H7 (cell line): Measurements from ENCODE around the gene KIRREL3. TPM values are rescaled to one million over a fixed set of nuclear protein-coding genes. Genes with fewer than 3 reads are reported as not detected.
A peak's percentile ranks its signal among the peaks of the same experiment; 100 is the strongest.

Experiments used
- DNase-seq: peaks from one replicate; pipeline ENCODE4 v3.0.0; 2012
- H3K27me3 ChIP-seq: 2 replicates; pipeline ENCODE4 v1.6.0; 2011; ENCODE audit warnings: mild to moderate bottlenecking, low read length; ENCODE audit not compliant: control insufficient read depth, insufficient read depth
- H3K36me3 ChIP-seq: replicated peaks from 2 replicates; pipeline ENCODE4 v1.5.1; 2011; ENCODE audit warnings: low read length; ENCODE audit not compliant: control insufficient read depth, insufficient read depth
- H3K4me3 ChIP-seq: 2 replicates; pipeline ENCODE4 v1.5.1; 2011; ENCODE audit warnings: low read depth, mild to moderate bottlenecking, control low read depth, low read length, moderate library complexity; ENCODE audit not compliant: insufficient read depth
- total RNA-seq: library from RNA; depleted of rRNA; stranded (reverse); fragments of >200 nt; shearing (Covaris generic); gene quantifications from 2 replicates; pipeline ENCODE4 v1.2.3, GENCODE V29; 2014

KIRREL3 gene
- total RNA-seq, 1 experiment from 2014 or later: 0.10 TPM

GRCh38 chr11:126990716-126991480, 9.7 kb downstream of the KIRREL3 start:
- DNase-seq: no peak
- Histone ChIP-seq H3K4me3 (no peak overlapping the region), H3K36me3 (no peaks in the 10 kb centered on the region), H3K27me3 (no peaks in the 10 kb centered on the region; the same call in 1 of the 2 replicates)

GRCh38 chr11:126989942-126990715, 10.4 kb downstream of the KIRREL3 start:
- peak; percentile 91 for DNase-seq
- H3K4me3 ChIP-seq: no peak overlapping the region
- H3K36me3 ChIP-seq: no peaks in the 10 kb centered on the region
- H3K27me3 ChIP-seq: no peaks in the 10 kb centered on the region; the same call in 1 of the 2 replicates

- Histone ChIP-seq H3K36me3 (no peaks in the 10 kb centered on the region), H3K4me3 (no peak overlapping the region), H3K27me3 (no peaks in the 10 kb centered on the region; the same call in 1 of the 2 replicates)
- DNase-seq: no peak
Observed at GRCh38 chr11:126988655-126989054, 11.9 kb downstream of the KIRREL3 start.

- no peak for DNase-seq
- Histone ChIP-seq H3K4me3 (no peak overlapping the region), H3K27me3 (no peaks in the 10 kb centered on the region; the same call in 1 of the 2 replicates), H3K36me3 (no peaks in the 10 kb centered on the region)
Observed at GRCh38 chr11:126981635-126982034, 18.9 kb downstream of the KIRREL3 start.

GRCh38 chr11:126978911-126979310, 21.7 kb downstream of the KIRREL3 start:
- Histone ChIP-seq H3K4me3 (no peak overlapping the region), H3K27me3 (no peaks in the 10 kb centered on the region; the same call in 1 of the 2 replicates), H3K36me3 (no peaks in the 10 kb centered on the region)
- no peak for DNase-seq

- no peaks in the 10 kb centered on the region for H3K36me3 ChIP-seq
- DNase-seq: peak; percentile 43
- no peak overlapping the region for H3K4me3 ChIP-seq
- no peaks in the 10 kb centered on the region; the same call in 1 of the 2 replicates for H3K27me3 ChIP-seq
Observed at GRCh38 chr11:126978165-126978564, 22.4 kb downstream of the KIRREL3 start.

- Histone ChIP-seq H3K27me3 (no peaks in the 10 kb centered on the region; the same call in 1 of the 2 replicates), H3K4me3 (no peak overlapping the region), H3K36me3 (no peaks in the 10 kb centered on the region)
- no peak for DNase-seq
Observed at GRCh38 chr11:126973051-126973450, 27.5 kb downstream of the KIRREL3 start.

GRCh38 chr11:126971305-126971704, 29.3 kb downstream of the KIRREL3 start:
- Histone ChIP-seq H3K36me3 (no peaks in the 10 kb centered on the region), H3K27me3 (no peaks in the 10 kb centered on the region; the same call in 1 of the 2 replicates), H3K4me3 (no peak overlapping the region)
- DNase-seq: no peak

GRCh38 chr11:126969865-126970479, 30.6 kb downstream of the KIRREL3 start:
- Histone ChIP-seq H3K36me3 (no peaks in the 10 kb centered on the region), H3K4me3 (no peak overlapping the region), H3K27me3 (no peaks in the 10 kb centered on the region; the same call in 1 of the 2 replicates)
- DNase-seq: peak; percentile 15

GRCh38 chr11:126968915-126969314, 31.7 kb downstream of the KIRREL3 start:
- DNase-seq: peak; percentile 45
- Histone ChIP-seq H3K27me3 (no peaks in the 10 kb centered on the region; the same call in 1 of the 2 replicates), H3K36me3 (no peaks in the 10 kb centered on the region), H3K4me3 (no peak overlapping the region)

- H3K27me3 ChIP-seq: no peaks in the 10 kb centered on the region; the same call in 1 of the 2 replicates
- no peak overlapping the region for H3K4me3 ChIP-seq
- DNase-seq: no peak
- no peaks in the 10 kb centered on the region for H3K36me3 ChIP-seq
Observed at GRCh38 chr11:126965331-126965730, 35.2 kb downstream of the KIRREL3 start.

GRCh38 chr11:126963603-126964363, 36.8 kb downstream of the KIRREL3 start:
- Histone ChIP-seq H3K36me3 (no peaks in the 10 kb centered on the region), H3K27me3 (no peaks in the 10 kb centered on the region), H3K4me3 (no peak overlapping the region)
- DNase-seq: no peak

- DNase-seq: no peak
- H3K36me3 ChIP-seq: no peaks in the 10 kb centered on the region
- no peaks in the 10 kb centered on the region for H3K27me3 ChIP-seq
- H3K4me3 ChIP-seq: no peak overlapping the region
Observed at GRCh38 chr11:126963115-126963514, 37.5 kb downstream of the KIRREL3 start.

- no peaks in the 10 kb centered on the region for H3K36me3 ChIP-seq
- DNase-seq: no peak
- no peaks in the 10 kb centered on the region for H3K27me3 ChIP-seq
- H3K4me3 ChIP-seq: no peak overlapping the region
Observed at GRCh38 chr11:126959700-126960099, 40.9 kb downstream of the KIRREL3 start.
